HCT116 (cell line): ENCODE measurements around the gene NHERF2.

ENCODE experiments used
- CBX3 ChIP-seq: IDR thresholded peaks from 2 replicates; pipeline ENCODE4 v1.6.1; 2012; ENCODE audit warnings: low read depth
- CEBPB ChIP-seq: IDR thresholded peaks from 2 replicates; pipeline ENCODE4 v1.6.1; 2012; ENCODE audit warnings: low read depth
- CTCF ChIP-seq, 3 experiments: fragments of 200-600 bp in 1 of 3; sonication (generic) in 1 of 3; IDR thresholded peaks in 2 of 3; conservative IDR thresholded peaks in 1 of 3; 2 replicates each; pipeline ENCODE4 v1.5.1; 2012 to 2017; ENCODE audit warnings: low read depth in 2 of 3, low read length in 2 of 3, antibody characterized with exemption in 1 of 3, borderline replicate concordance in 1 of 3, control low read depth in 1 of 3, mild to moderate bottlenecking in 1 of 3, mixed read lengths in 1 of 3, mixed run types in 1 of 3, moderate library complexity in 1 of 3; ENCODE audit not compliant: insufficient read depth in 1 of 3
- ELF1 ChIP-seq: IDR thresholded peaks from 2 replicates; pipeline ENCODE4 v1.6.1; 2012; ENCODE audit warnings: low read depth, borderline replicate concordance
- EZH2 ChIP-seq: fragments of 200-600 bp; sonication (generic); IDR thresholded peaks from 2 replicates; pipeline ENCODE4 v1.6.1; 2017; ENCODE audit warnings: antibody characterized with exemption, mixed run types
- MAX ChIP-seq: IDR thresholded peaks from 2 replicates; pipeline ENCODE4 v1.6.1; 2012
- POLR2A ChIP-seq: IDR thresholded peaks from 2 replicates; pipeline ENCODE4 v1.7.0; 2011; ENCODE audit warnings: borderline replicate concordance; ENCODE audit not compliant: insufficient read depth, insufficient read length; ENCODE audit errors: extremely low read depth
- POLR2AphosphoS5 ChIP-seq: IDR thresholded peaks from 2 replicates; pipeline ENCODE4 v1.6.1; 2011; ENCODE audit warnings: mild to moderate bottlenecking, low read depth, low read length, moderate library complexity
- RAD21 ChIP-seq: IDR thresholded peaks from 2 replicates; pipeline ENCODE4 v1.6.1; 2012; ENCODE audit warnings: low read depth, mild to moderate bottlenecking
- REST ChIP-seq: IDR thresholded peaks from 2 replicates; pipeline ENCODE4 v1.6.1; 2012; ENCODE audit warnings: low read depth
- SIN3A ChIP-seq: IDR thresholded peaks from 2 replicates; pipeline ENCODE4 v1.6.1; 2012; ENCODE audit warnings: low read depth
- SP1 ChIP-seq: IDR thresholded peaks from 2 replicates; pipeline ENCODE4 v1.6.1; 2012; ENCODE audit warnings: low read depth
- TCF7L2 ChIP-seq: IDR thresholded peaks from 2 replicates; pipeline ENCODE4 v1.7.0; 2011; ENCODE audit warnings: borderline replicate concordance, inconsistent platforms; ENCODE audit not compliant: insufficient read depth, insufficient read length; ENCODE audit errors: extremely low read depth
- YY1 ChIP-seq: IDR thresholded peaks from 2 replicates; pipeline ENCODE4 v1.6.1; 2011; ENCODE audit warnings: low read length, low read depth, moderate library complexity, mild to moderate bottlenecking; ENCODE audit not compliant: insufficient replicate concordance; ENCODE audit errors: extremely low read depth

DNA sequence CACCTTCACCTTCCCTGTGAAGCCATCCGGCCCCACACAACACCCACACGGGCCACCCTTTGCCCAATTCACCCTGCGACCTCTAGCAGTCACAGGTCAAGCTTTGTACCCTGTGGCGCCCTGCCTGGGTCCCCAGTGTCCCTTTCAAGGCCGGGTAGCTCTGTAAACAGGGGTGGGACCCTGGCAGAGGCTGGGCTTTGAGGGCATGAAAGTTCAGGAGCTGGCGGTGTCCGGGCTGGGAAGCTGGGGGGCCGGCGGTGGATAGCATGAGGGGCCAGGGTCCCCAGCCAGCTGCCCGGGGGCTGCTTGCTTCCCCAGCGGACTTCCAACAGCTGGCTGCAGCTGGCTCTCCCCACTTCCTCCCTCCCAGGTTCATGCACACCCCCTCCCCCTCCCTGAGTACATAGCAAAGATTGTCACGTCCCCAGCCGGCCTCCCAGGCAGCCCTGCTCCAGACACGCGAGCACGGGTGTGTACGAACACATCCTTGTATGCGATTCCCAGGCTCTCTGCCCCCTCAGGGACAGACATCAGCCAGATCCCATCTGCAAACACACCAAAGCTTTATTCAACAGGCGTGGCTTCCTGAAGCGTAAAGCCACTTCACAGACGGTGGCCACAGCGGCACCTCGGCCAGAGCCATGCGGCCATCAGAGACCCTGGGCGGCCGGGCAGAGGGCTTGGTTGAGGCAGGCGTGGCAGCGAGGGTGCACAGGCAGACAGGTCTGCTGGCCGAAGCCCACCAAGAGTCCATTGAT is 12.8 kb downstream of the NHERF2 start:
- TF ChIP-seq POLR2A (no peak), TCF7L2 (no peak), YY1 (no peak), CBX3 (no peak), RAD21 (no peak), SIN3A (no peak), CTCF (IDR thresholded peaks at IDR 0.05 in 2 of 3, conservative IDR thresholded peaks at IDR 0.05 in 1 of 3; ENCODE audit: borderline replicate concordance in 1 of 3, insufficient read depth in 1 of 3, low read depth in 2 of 3, low read length in 2 of 3) (no peak), EZH2 (no peak), REST (no peak), POLR2AphosphoS5 (no peak), CEBPB (no peak), SP1 (no peak), MAX (no peak), ELF1 (no peak)
